Loucy (cell line): Measurements from ENCODE around the gene C22orf31.

Experiments
- EZH2phosphoT487 ChIP-seq: fragments of 200-600 bp; IDR thresholded peaks from 2 replicates; pipeline ENCODE4 v1.6.1; 2018; ENCODE audit warnings: antibody characterized with exemption, mild to moderate bottlenecking, moderate library complexity, borderline replicate concordance
- TF ChIP-seq, protein P1 (sequence below): fragments of 200-600 bp; sonication (generic); conservative IDR thresholded peaks from 2 replicates; pipeline ENCODE4 v1.5.1; 2014; ENCODE audit warnings: mild to moderate bottlenecking, antibody characterized with exemption, low read length

- TF ChIP-seq, protein P1, sequence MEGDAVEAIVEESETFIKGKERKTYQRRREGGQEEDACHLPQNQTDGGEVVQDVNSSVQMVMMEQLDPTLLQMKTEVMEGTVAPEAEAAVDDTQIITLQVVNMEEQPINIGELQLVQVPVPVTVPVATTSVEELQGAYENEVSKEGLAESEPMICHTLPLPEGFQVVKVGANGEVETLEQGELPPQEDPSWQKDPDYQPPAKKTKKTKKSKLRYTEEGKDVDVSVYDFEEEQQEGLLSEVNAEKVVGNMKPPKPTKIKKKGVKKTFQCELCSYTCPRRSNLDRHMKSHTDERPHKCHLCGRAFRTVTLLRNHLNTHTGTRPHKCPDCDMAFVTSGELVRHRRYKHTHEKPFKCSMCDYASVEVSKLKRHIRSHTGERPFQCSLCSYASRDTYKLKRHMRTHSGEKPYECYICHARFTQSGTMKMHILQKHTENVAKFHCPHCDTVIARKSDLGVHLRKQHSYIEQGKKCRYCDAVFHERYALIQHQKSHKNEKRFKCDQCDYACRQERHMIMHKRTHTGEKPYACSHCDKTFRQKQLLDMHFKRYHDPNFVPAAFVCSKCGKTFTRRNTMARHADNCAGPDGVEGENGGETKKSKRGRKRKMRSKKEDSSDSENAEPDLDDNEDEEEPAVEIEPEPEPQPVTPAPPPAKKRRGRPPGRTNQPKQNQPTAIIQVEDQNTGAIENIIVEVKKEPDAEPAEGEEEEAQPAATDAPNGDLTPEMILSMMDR: no peak
- no peak for TF ChIP-seq EZH2phosphoT487
Measured at GRCh38 chr22:29071261-29072045, 9.8 kb upstream of the C22orf31 start.
